T-helper 17 cell (primary cell): ENCODE measurements around the gene CCDC148. TPM values are rescaled to one million over a fixed set of nuclear protein-coding genes. Genes with fewer than 3 reads are reported as not detected.
A peak's percentile ranks its signal among the peaks of the same experiment; 100 is the strongest.

Experiments used
- ATAC-seq: fragments of 150-1000 bp; cut with Tn5 transposase; 2 replicates; pipeline ENCODE4 v1.10.0; 2021; ENCODE audit warnings: mild to moderate bottlenecking, moderate library complexity
- DNase-seq, 3 donors: peaks; one replicate each; pipeline versions ENCODE4 v3.0.0 to v3.0.0-alpha.2; 2020 to 2021
- H3K9me3 ChIP-seq: one replicate; pipeline ENCODE4 v1.7.0; 2013; ENCODE audit warnings: low read length, mild to moderate bottlenecking; ENCODE audit not compliant: control insufficient read depth, poor library complexity, severe bottlenecking
- H3K27ac Mint-ChIP-seq: one replicate; pipeline ENCODE4 v1.8.0; 2022; ENCODE audit warnings: mild to moderate bottlenecking, moderate library complexity, mixed read lengths
- H3K27me3 Mint-ChIP-seq: one replicate; pipeline ENCODE4 v1.8.0; 2022; ENCODE audit warnings: mixed read lengths
- H3K36me3 Mint-ChIP-seq: one replicate; pipeline ENCODE4 v1.8.0; 2022; ENCODE audit warnings: low read depth, mixed read lengths
- H3K4me1 Mint-ChIP-seq: one replicate; pipeline ENCODE4 v1.8.0; 2022; ENCODE audit warnings: mild to moderate bottlenecking, mixed read lengths
- H3K4me3 Mint-ChIP-seq: one replicate; pipeline ENCODE4 v1.8.0; 2022; ENCODE audit warnings: mild to moderate bottlenecking, moderate library complexity, mixed read lengths
- total RNA-seq, 4 donors: library from RNA in 2 of 4; stranded (reverse) in 2 of 4; gene quantifications; one replicate each; pipeline ENCODE4 v1.2.3 and lab custom pipeline; 2022 to 2026

The CCDC148 gene
- total RNA-seq, 2 donors from 2014 or later, result not detected

DNA sequence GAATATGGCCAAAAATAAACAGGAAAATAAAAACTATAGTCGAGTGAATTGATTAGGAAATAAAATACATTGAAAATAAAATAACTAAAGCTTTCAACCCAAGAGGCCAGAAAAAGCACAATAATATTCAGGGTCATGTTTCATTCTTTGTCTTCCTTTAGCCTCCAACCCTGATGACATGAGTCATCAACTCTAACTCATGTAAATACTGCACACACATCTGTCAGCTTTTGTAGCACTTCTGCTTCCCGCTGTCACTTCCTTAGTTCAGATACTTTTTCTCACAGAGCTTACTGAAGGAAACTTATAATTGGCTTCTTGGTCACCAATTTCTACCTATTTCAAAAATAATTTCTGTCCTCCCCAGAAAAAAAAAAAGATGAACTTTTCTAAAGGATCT is 242.1 kb downstream of the CCDC148 start:
- Mint-ChIP-seq H3K27me3 (peaks cover 5% of the 10 kb centered on the region), H3K27ac (no peak overlapping the region), H3K36me3 (no peaks in the 10 kb centered on the region), H3K4me1 (peaks cover 3% of the 10 kb centered on the region), H3K4me3 (no peak overlapping the region)
- no peaks in the 10 kb centered on the region for H3K9me3 ChIP-seq
- DNase-seq (no peak), ATAC-seq (peak; percentile 37)

DNA sequence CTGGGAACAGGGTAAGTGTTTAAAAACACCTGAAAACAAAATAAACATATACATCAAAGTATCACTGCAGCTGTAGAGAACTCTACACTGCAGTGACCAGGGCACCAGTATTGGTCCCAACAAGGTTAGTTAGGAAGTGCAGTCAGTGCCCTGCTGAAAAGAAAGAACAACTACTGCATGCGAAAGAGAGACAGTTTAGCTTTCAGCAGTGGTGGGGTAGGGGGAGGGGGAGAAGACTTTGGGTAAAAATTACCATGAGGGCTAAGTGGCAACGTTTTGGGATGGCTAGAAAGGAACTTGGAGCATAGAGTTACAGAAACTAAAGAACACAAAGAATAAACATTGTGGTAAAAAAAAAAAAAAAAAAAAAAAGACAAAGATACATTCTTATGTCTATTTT is 242.8 kb downstream of the CCDC148 start:
- Mint-ChIP-seq H3K27me3 (peaks cover 3% of the 10 kb centered on the region), H3K36me3 (no peaks in the 10 kb centered on the region), H3K4me1 (peaks cover 3% of the 10 kb centered on the region), H3K4me3 (no peak overlapping the region), H3K27ac (no peak overlapping the region)
- DNase-seq (no peak), ATAC-seq (no peak)
- H3K9me3 ChIP-seq, result no peaks in the 10 kb centered on the region

GRCh38 chr2:158212301-158212700 is 244.3 kb downstream of the CCDC148 start:
- DNase-seq, result no peak
- Mint-ChIP-seq H3K27me3 (no peaks in the 10 kb centered on the region), H3K36me3 (no peaks in the 10 kb centered on the region), H3K4me1 (peaks cover 3% of the 10 kb centered on the region), H3K4me3 (no peak overlapping the region), H3K27ac (no peak overlapping the region)
- ATAC-seq, result no peak
- H3K9me3 ChIP-seq, result no peaks in the 10 kb centered on the region

GRCh38 chr2:158211502-158211901 is 245.1 kb downstream of the CCDC148 start:
- ATAC-seq (no peak), DNase-seq (no peak)
- Mint-ChIP-seq H3K36me3 (no peaks in the 10 kb centered on the region), H3K4me1 (peaks cover 3% of the 10 kb centered on the region), H3K4me3 (no peak overlapping the region), H3K27ac (no peak overlapping the region), H3K27me3 (no peaks in the 10 kb centered on the region)
- H3K9me3 ChIP-seq, result no peaks in the 10 kb centered on the region

DNA sequence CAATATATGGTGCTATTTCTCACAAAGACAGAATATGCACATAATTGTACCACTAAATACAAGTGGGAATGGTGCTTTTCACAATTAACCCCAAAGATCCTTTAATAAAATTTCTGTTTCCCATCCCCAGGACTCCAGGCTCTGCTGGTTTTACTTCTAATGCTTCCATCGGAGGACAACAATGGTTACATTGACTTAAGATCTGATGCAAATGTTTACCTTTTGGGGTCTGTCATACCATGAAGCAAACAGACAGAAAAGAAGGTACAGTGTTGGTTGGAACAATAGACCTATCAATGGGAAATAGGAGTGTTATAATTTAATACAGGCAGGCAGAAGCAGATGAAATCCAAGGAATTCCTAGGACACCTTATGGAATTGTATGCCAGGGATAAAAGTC is 249.2 kb downstream of the CCDC148 start:
- no peaks in the 10 kb centered on the region for H3K4me1 Mint-ChIP-seq
- no peak for DNase-seq
- no peaks in the 10 kb centered on the region for H3K27me3 Mint-ChIP-seq
- no peaks in the 10 kb centered on the region for H3K36me3 Mint-ChIP-seq
- H3K4me3 Mint-ChIP-seq, result no peak overlapping the region
- ATAC-seq, result no peak
- H3K9me3 ChIP-seq, result no peaks in the 10 kb centered on the region
- H3K27ac Mint-ChIP-seq, result no peak overlapping the region

DNA sequence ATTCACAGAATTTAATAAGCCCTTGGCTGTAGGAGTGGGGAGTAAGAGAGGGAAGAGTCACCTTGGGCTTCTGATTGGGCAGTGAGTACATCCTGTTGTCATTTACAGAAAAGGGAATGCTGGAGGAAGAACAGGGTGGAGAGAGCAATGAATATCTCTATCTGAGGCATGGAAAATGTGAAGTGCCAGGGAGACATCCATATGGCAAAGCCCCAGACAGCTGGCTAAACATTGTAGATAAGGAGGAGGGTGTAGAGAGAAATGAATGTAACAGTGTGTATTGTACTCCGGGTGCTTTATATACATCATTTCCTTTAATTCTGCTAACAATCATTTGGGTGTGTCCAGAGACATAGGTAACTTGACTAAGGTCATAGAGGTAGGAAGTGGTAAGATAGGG is 251.3 kb downstream of the CCDC148 start:
- no peak for ATAC-seq
- H3K9me3 ChIP-seq, result no peaks in the 10 kb centered on the region
- Mint-ChIP-seq H3K27me3 (peaks cover 6% of the 10 kb centered on the region), H3K4me3 (no peak overlapping the region), H3K36me3 (no peaks in the 10 kb centered on the region), H3K4me1 (no peaks in the 10 kb centered on the region), H3K27ac (no peak overlapping the region)
- no peak for DNase-seq

DNA sequence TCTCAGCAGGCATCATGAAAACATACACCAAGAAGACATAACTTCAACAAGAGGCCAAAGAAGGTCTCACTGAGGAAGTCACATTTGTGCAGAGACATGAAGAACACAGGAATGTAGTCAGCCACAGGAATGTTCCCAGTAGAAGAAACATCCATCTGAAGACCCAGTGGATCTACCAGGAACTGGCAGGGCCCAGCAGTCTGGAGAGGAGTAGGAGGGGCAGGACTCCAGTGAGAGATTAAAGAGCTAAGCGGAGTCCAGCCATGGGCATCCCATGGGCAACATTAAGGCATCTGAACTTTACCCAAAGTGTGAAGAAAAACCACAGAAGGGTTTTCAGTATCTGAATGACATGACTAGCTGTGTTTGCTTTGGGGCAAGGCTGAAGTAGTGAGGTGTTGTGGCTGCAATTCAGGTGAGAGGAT is 251.8 kb downstream of the CCDC148 start:
- H3K27me3 Mint-ChIP-seq, result peaks cover 6% of the 10 kb centered on the region
- ATAC-seq (no peak), DNase-seq (no peak)
- no peaks in the 10 kb centered on the region for H3K4me1 Mint-ChIP-seq
- no peaks in the 10 kb centered on the region for H3K36me3 Mint-ChIP-seq
- H3K27ac Mint-ChIP-seq, result no peak overlapping the region
- no peaks in the 10 kb centered on the region for H3K9me3 ChIP-seq
- no peak overlapping the region for H3K4me3 Mint-ChIP-seq

GRCh38 chr2:158202161-158202815 is 254.3 kb downstream of the CCDC148 start:
- peaks cover 2% of the 10 kb centered on the region for H3K36me3 Mint-ChIP-seq

GRCh38 chr2:158199928-158200650 is 256.5 kb downstream of the CCDC148 start:
- Mint-ChIP-seq H3K4me3 (no peak overlapping the region), H3K36me3 (peaks cover 2% of the 10 kb centered on the region), H3K4me1 (no peaks in the 10 kb centered on the region), H3K27ac (no peak overlapping the region), H3K27me3 (peaks cover 25% of the 10 kb centered on the region)
- H3K9me3 ChIP-seq, result no peaks in the 10 kb centered on the region
- DNase-seq (no peak), ATAC-seq (no peak)

More at GRCh38 chr2:158202161-158202815, 254.3 kb downstream of the CCDC148 start:
- no peaks in the 10 kb centered on the region for H3K9me3 ChIP-seq
- H3K4me3 Mint-ChIP-seq, result no peak overlapping the region
- no peaks in the 10 kb centered on the region for H3K4me1 Mint-ChIP-seq
- no peak overlapping the region for H3K27ac Mint-ChIP-seq
- peaks cover 10% of the 10 kb centered on the region for H3K27me3 Mint-ChIP-seq
- DNase-seq (no peak), ATAC-seq (no peak)

- H3K4me3 Mint-ChIP-seq, result no peak overlapping the region
- no peak for DNase-seq
- peaks cover 2% of the 10 kb centered on the region for H3K36me3 Mint-ChIP-seq
- ATAC-seq, result no peak
- H3K4me1 Mint-ChIP-seq, result no peaks in the 10 kb centered on the region
- H3K27me3 Mint-ChIP-seq, result peaks cover 25% of the 10 kb centered on the region
- no peak overlapping the region for H3K27ac Mint-ChIP-seq
- H3K9me3 ChIP-seq, result no peaks in the 10 kb centered on the region
These were observed 258.6 kb downstream of the CCDC148 start for GRCh38 chr2:158197940-158198339.

DNA sequence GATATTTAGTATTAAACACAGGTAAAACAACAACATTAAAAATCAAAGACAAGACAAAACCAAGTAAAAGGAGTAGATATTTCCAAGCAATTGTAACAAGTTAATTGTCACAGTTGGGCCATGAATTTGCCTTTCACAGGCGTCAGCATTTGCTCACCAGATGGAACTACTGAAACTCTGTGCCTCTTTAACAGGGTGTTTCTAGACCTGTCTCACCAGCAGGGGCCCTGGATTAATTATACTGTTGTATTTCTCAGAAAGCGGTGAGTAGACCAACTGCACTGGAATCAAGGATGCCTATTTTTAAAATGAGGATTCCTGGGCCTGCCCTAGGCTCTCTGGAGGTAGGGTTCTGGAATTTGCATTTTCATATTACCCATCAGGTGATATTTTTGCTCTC is 262.3 kb downstream of the CCDC148 start:
- Mint-ChIP-seq H3K27ac (no peak overlapping the region), H3K27me3 (peaks cover 19% of the 10 kb centered on the region), H3K4me3 (no peak overlapping the region), H3K4me1 (peaks cover 11% of the 10 kb centered on the region), H3K36me3 (peaks cover 2% of the 10 kb centered on the region)
- no peak for ATAC-seq
- no peak for DNase-seq
- no peaks in the 10 kb centered on the region for H3K9me3 ChIP-seq

DNA sequence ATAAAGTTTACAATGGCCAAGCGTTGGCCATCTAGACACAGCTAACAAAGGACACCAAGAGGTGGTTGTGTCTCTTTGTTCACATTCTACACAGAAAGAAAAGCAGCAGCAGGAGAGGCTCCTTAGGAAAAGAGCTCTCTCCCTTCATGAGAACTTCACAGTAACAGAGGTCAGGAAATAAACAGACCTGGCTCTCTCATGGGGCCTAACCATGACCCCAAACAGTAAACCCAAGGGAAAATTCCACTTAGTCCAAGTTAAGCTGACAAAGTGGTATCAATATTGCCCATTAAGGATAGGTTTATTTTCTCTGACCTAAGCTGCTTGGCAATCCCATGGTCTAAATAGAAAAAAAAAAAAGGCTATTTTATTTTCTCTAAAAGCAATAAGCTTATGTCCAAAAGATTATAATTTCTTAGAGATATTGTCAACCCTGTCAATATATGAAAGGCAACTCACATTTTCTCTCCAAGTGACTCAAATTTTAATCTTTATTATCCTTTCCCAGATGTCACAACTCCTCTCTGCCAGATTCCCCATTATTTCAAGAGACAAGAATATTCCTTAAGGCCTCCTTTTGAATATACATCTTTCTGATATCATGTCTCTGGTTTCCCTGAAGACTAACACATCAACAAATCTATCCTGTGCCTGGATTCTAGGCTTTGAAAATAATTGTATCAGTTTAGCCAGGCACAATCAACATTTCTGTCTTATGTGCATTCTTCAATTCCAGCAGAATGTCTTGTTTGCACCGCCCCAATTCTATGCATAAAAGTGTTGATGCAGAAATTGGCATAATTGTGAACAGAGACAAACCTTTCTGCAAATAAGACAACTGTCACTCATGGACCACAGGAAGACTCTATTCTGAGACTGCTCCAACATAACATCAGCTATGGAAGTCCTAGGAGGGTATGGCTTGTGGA is 263.8 kb downstream of the CCDC148 start:
- no peak overlapping the region for H3K4me3 Mint-ChIP-seq
- peaks cover 15% of the 10 kb centered on the region for H3K27me3 Mint-ChIP-seq
- no peaks in the 10 kb centered on the region for H3K9me3 ChIP-seq
- no peak for ATAC-seq
- H3K27ac Mint-ChIP-seq, result no peak overlapping the region
- no peak for DNase-seq
- peaks cover 11% of the 10 kb centered on the region for H3K4me1 Mint-ChIP-seq
- H3K36me3 Mint-ChIP-seq, result no peaks in the 10 kb centered on the region
